IPS DF 19.7 (cell line): ENCODE results near the gene RNF10.
"Not testable (repeated sequence)": the region's sequence is repeated elsewhere in the genome, so short reads cannot be mapped to it uniquely, and the experiment has no call there.

Experiments used
- DNase-seq: peaks from one replicate; pipeline ENCODE4 v3.0.0-alpha.2; 2013; ENCODE audit warnings: low read depth, low spot score

The RNF10 gene

GRCh38 chr12:120528861-120529525, 5.2 kb upstream of the RNF10 start, which contains the start of gene COQ5:
TSS of gene COQ5 (minus strand) at chr12:120529158. CDS start at chr12:120529141, 17 bp downstream.
- peak; percentile 67 for DNase-seq

DNA sequence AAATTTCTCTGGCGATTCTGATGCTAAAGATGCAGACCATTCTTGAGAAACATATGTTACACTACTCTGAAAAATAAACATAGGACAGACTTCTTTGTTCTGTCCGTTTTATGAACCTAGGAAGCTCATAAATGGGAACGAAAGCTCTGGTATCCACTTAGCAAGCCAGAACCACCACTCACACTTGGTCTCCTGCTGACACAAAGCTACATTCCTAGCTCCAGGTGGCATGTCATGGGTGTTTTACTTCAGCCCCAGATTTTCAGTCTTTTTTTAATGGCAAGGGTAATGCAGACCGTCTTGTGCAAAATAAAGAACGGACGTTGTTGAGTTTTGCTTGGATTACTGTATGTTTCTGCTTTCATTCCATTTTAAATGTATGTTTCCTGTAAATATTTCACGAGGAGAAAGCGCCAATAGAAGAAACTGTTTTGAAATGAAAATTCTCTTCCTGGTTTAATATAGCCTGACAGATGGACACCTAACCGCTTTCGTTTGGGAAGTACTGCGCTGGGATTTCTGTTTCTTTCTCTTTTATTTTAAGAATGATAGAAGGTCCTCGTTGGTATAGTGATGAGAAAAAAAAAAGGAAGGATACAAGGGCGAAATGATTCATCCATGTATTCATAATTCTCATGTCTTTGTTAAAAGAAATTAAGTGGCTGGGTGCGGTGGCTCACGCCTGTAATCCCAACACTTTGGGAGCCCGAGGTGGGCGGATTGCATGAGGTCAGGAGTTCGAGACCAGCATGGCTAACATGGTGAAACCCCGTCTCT, 4.3 kb upstream of the RNF10 start:
- no peak for DNase-seq

GRCh38 chr12:120530418-120530761, 3.8 kb upstream of the RNF10 start:
- not testable (repeated sequence) for DNase-seq

DNA sequence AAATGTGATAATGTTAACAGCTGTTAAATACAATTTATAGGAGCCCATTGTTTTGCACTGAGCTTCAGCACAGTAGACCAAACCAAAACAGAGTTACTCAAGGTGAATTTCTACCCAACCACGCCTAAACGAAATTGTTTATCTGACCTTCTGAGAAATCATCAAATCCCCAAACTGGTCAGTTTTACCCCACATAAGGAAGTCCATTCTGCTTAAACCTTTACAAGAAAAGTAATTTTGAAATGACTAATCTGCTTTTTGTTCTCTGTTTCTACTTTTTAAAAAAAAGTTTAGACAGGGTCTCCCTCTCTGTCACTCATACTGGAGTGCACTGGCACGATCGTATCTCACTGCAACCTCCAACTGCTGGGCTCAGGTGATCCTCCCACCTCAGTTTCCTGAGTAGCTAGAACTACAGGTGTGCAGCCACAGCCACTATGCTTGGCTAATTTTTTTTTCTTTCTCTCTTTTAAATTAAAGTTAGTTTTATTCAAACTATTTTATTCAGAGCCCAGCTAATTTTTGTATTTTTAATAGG, 1.4 kb upstream of the RNF10 start:
- no peak for DNase-seq

DNA sequence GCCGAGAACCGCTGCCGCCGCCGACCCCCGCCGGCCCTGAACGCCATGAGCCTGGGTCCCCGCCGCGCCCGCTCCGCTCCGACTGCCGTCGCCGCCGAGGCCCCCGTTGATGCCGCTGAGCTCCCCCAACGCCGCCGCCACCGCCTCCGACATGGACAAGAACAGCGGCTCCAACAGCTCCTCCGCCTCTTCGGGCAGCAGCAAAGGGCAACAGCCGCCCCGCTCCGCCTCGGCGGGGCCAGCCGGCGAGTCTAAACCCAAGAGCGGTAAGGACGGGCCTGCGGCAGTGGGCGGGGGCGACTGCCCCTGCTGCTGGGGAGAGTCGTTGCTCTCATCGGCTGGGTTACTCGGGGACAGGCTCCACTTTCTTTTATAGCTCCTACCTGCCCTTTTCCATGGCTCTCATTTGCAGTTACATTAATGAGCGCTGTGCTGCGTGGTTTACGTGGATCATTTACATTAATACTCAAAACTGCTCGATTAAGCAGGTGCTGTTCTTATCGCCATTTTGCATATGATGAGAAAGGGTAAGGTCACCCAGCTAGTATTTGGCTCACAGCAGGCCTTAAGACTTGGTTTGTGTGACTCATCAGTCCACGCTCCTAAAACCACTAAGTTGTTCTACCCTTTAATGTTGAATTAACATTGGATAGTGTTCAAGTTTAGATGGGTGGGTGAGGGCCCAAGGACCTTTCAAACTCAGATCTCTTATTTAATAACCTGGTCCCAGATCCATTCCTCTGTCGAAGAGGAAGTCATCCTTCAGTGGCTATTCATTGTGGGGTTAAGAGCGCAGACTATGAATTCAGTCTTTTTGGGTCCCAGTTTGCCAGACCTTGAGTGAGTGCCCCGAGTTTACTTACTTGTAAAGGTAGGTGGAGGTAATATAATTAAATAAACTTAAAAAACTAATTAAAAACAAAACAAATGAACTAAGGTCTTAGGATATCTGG, 823 bp downstream of the RNF10 start:
- DNase-seq, result no peak

DNA sequence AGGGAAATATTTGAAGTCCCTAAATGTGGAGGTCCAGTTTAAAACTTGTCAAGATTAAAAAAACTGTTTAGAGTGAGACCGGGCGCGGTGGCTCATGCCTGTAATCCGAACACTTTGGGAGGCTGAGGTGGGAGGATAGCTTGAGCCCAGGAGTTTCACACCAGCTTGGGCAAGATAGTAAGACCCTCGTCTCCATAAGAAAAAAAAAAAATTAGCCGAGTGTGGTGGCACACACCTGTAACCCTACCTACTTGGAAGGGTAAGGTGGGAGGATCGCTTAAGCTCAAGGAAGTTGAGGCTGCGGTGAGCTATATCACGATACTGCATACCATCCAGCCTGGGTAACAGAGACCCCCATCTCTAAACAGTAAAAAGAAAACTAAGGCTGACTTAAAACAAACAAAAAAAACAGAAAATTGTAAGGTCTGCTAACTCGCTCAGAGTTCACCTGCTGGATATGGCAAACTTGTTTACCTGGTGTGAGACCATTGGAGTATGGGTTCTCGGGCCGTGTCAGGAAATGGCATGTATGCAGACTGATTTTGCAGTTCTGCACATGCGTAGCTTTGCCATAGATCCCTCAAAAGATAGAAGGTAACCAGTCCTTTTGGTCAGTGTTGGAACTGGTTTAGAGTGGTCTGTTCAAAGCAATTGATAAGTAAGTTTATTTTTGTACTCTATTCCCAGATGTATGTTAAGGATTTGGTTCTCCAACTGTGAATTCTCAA, 2.1 kb downstream of the RNF10 start:
- no peak for DNase-seq

GRCh38 chr12:120537856-120538220, 3.7 kb downstream of the RNF10 start:
- no peak for DNase-seq

- no peak for DNase-seq
These were observed 4.4 kb downstream of the RNF10 start for GRCh38 chr12:120538281-120539156.

DNA sequence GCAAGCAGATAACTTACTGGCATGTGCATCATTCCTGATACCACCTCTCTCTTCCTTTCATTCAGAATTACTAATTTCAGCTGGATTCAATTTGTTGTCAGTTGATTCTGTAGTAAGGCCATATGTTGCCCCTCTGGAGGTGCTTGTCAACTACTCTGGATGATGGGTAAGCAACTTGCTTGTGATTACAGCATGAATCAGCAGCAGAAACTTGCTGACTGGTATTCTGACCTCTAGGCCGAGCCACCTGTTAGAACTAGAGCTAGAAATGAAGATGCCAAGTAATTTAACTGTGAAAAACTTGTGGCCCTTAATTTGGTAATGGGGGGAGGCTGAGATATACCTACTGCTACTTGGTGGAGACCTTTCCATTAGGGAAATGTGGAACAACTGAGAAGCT, 5.1 kb downstream of the RNF10 start:
- no peak for DNase-seq

DNA sequence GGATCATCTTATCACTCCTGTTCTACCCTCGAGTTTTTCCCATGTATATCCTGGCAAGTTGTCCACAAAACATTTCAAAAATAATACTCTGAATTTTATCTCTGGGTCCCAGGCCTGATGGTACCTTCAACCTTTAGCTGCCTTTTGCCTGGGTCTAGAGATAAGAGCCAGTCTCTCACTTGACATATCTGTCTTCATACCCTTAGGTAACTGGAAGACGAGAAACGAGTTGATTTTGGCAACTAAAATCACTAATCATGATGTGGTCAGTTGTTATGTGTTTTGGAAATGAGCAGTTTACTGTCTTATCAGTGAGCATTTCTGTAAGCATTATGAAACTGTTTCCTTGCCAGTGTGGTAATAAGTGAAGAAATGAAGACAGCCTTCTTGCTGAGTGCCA, 6.3 kb downstream of the RNF10 start:
- no peak for DNase-seq

DNA sequence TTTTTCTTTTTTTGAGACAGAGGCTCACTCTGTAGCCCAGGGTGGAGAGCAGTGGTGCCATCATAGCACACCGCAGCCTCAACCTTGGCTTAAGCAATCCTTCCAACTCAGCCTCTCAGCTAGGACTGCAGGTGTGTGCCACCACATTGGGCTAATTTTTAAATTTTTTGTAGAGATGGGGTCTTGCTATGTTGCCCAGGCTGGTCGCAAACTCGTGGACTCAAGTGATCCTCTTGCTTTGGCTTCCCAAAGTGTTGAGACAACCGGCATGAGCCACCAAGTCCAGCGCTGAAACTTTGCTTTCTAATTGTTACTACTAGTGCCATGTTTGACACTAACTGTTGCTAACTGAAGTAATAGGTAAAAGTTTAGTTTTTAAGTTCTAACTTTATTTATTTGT, 8.0 kb downstream of the RNF10 start:
- no peak for DNase-seq

DNA sequence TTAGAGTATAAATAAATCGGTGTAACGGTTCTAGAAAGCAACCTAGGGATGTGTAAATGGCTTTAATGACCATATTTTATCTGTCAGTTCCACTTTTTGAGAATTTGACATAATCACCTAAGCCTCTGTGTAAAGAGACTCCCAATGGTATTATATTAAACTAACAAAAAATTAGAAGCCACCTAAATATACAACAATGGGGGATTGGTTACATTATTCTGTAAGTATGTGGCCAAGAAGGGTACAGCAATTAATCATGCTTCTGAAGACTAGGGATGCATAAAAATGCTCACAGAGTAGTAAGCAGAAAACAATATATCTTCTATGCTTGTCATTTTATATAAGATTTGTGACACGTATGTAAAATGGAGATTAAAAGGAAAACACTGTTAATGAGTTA, 10.5 kb downstream of the RNF10 start:
- DNase-seq, result no peak

DNA sequence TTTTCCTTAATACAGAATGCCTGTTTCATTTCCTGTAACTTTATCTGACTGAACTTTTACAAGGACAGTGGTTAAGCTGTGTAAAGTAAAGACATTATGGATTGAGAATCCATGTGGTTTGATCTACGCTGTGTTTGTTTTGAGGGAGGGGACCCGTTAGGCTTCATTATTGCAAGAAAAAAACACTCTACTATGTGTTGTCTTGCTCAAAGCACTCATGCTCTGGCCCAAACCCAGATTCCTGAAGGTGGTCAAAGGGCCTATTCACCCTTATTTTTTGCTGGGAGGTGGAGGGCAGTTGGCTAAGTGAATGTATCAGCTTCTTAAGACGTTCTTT, 11.9 kb downstream of the RNF10 start:
- no peak for DNase-seq

DNA sequence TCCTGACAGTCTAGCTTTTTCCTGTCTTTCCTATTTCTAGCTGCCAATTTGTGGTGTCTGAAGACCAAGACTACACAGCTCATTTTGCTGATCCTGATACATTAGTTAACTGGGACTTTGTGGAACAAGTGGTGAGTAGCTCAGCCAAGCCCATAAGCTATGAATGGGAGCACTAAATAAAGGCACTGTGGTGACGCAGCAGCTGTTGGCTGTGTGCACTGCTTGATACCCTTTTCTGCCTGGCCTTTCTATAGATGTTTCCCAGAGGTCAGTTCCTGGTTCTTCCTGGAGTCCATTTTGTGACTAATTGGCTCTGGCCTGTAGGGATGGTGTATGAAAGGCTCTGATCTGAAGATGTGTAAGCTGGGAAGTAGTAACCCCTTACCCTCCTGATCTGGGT, 20.5 kb downstream of the RNF10 start:
- DNase-seq, result no peak

- no peak for DNase-seq
These were observed 23.4 kb downstream of the RNF10 start for GRCh38 chr12:120557589-120557988.

GRCh38 chr12:120562906-120563305, 28.8 kb downstream of the RNF10 start:
- DNase-seq, result no peak

- DNase-seq, result no peak
These were observed 29.3 kb downstream of the RNF10 start for GRCh38 chr12:120563495-120563894.

- no peak for DNase-seq
These were observed 37.1 kb downstream of the RNF10 start for GRCh38 chr12:120571299-120571698.

GRCh38 chr12:120573560-120573959, 39.4 kb downstream of the RNF10 start:
- DNase-seq, result no peak

DNA sequence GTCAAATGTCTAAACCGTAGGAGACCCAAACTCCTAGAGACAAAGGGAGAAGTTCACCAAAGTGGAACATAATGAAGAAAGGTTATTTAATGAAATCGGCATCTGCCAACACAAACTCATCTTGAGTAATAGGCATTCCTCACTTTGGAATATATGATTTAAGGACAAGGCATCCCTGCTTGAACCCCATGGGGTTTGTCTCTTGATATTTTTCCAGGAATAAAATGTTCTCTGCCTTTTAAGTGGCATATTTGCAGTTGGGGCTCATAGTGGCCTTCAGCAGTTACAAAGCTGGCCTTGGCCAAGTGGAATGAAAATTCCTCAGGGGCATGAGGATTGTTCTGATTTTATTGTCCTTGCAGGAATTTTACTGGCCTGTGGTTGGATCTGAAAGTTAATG, 40.0 kb downstream of the RNF10 start:
- no peak for DNase-seq
